ENCODE measurements around the gene MMP13.

GRCh38 chr11:102972853-102973252, 17.3 kb upstream of the MMP13 start:
- TF ChIP-seq CTCF (IDR thresholded peaks at IDR 0.05; ENCODE audit: extremely low read depth in 1 of 2, insufficient read depth in 1 of 2, low read depth in 1 of 2, low read length in 2 of 2) (no peak), EZH2 (IDR thresholded peaks at IDR 0.05; ENCODE audit: borderline replicate concordance, low read depth, low read length, severe bottlenecking) (no peak), POLR2A (IDR thresholded peaks at IDR 0.05; ENCODE audit: low read depth, low read length) (no peak)
- TF ChIP-seq, protein P1, sequence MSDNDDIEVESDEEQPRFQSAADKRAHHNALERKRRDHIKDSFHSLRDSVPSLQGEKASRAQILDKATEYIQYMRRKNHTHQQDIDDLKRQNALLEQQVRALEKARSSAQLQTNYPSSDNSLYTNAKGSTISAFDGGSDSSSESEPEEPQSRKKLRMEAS (IDR thresholded peaks at IDR 0.05; ENCODE audit: insufficient read depth, insufficient read length), result no peak

All from endothelial cell of umbilical vein (primary cell).